Measurements from ENCODE around the gene SNRPB2. TPM values are rescaled to one million over a fixed set of nuclear protein-coding genes. Genes with fewer than 3 reads are reported as not detected.

Gene SNRPB2
- total RNA-seq, 2 experiments from 2014 or later = 109 to 110 TPM

DNA sequence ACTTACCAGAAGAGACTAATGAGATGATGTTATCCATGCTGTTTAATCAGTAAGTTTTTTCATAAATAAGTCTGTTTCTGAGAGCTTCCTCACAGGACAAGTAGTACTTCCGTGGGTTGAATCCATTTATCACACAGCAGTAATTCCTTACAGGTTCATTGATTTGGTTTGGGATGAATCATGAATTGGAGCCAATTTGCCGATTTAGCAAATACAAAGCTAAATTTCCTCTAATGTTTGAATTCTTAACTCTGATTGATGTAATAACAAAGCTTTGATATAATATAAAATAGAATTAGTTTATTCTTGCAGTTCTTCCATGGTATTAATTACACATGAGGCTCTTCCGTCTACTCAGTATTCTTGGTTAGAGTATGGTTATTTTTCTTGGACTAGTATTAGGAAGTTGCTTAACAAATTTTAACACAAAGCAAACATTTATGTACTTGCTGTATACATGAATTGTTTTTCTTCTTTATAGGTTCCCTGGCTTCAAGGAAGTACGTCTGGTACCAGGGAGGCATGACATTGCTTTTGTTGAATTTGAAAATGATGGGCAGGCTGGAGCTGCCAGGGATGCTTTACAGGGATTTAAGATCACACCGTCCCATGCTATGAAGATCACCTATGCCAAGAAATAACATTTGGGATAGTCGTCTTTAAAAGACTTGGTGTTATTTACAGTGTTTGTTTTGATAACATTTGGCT is 10.7 kb downstream of the SNRPB2 start:
- DNase-seq = no peak
- peaks cover 5% of the 10 kb centered on the region for H3K4me1 Mint-ChIP-seq (ENCODE audit: low read depth)
- peaks cover 34% of the 10 kb centered on the region for H3K36me3 Mint-ChIP-seq
- no peaks in the 10 kb centered on the region for H3K9me3 Mint-ChIP-seq
- intact Hi-C loops (cut with micrococcal nuclease) = no loop called here
- peaks cover 3% of the 10 kb centered on the region for H3K27me3 Mint-ChIP-seq
- ChIA-PET POLR2A (no interaction called here), CTCF (no interaction called here)
- no peak overlapping the region for H3K27ac Mint-ChIP-seq
- no peak overlapping the region for H3K4me3 Mint-ChIP-seq

DNA sequence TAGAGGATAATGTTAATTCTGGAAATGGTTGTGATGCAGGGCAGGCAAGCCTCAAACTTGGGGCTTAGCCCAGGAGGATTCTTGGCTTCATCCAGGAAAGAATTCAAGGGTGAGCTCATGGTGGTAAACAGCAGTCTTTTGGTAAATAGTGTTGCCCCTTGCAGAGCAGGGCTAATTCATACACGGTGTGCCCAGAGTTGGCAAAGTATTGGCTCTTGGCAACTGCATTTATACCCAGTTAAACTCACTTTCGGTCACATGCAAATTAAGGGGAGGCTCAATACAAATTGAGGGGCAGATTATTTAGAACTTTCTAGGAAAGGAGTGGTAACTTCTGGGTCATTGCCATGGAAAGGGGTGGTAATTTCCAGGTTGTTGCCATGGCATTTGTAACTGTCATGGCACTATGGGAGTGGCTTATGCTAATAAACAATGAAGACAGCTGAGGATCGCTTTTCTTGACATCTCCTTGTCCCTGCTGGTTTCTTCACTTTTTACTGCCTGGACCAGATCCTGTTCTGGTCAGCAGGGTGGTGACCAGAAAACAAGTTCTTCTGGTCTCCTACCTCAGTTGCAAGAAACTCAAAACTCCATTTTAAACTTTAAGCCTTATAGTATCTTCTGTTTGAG is 14.5 kb downstream of the SNRPB2 start:
- H3K36me3 Mint-ChIP-seq = peaks cover 19% of the 10 kb centered on the region
- CTCF ChIA-PET = no interaction called here
- intact Hi-C loops (cut with micrococcal nuclease) = no loop called here

DNA sequence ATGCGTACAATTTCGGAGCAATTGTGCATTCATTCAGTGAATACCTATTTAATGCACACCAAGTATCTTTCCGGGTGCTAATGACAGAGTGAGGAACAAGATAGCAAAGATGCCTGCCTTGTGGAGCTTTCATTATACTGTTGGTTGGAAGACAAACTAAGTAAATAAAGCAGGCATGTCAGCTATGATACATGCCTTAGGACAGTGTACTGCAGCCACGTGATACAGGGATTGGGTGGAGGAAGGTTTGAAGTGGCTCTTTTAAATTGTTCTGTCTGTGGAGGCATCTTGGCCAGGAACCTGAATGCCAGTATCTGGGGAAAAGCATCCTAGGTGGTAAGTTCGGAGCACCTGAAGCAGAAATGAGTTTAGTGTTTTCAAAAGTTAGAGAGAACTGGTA is 15.4 kb downstream of the SNRPB2 start:
- ChIA-PET CTCF (no interaction called here), POLR2A (no interaction called here)

More for the DNA sequence above, 14.5 kb downstream of the SNRPB2 start:
- POLR2A ChIA-PET = no interaction called here
- DNase-seq = no peak
- Mint-ChIP-seq H3K27me3 (peaks cover 5% of the 10 kb centered on the region), H3K4me3 (no peak overlapping the region), H3K9me3 (no peaks in the 10 kb centered on the region), H3K27ac (no peak overlapping the region), H3K4me1 (ENCODE audit: low read depth) (no peaks in the 10 kb centered on the region)

DNA sequence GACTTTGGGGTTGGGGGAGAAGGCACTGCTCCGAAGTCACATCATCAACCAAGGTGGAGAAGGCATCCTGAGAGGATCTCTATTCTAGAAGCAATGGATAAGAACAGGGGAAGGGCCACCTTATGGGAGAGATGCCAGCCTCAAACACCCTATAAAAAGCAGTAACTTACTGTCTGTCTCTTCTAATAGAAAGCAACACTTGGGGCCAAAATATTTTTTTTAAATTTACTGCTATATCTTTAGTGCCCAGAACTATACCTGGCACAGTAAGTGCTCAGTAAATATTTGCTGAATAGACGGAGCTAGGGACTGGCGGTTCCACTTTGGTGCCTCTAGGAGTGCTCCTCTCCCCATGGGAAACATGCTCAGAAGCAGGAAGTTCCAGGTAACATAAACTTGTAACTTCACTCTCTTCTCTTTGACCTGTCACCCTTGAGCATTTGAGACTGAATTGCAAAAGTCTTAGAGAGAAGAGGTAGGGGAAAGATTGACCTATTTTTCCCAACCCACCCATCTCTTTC is 17.5 kb downstream of the SNRPB2 start:
- Mint-ChIP-seq H3K4me3 (no peak overlapping the region), H3K4me1 (ENCODE audit: low read depth) (no peaks in the 10 kb centered on the region), H3K36me3 (peaks cover 2% of the 10 kb centered on the region), H3K9me3 (no peaks in the 10 kb centered on the region), H3K27me3 (peaks cover 5% of the 10 kb centered on the region), H3K27ac (no peak overlapping the region)
- ChIA-PET POLR2A (no interaction called here), CTCF (interaction anchor here (1.6 kb wide), 1 partner anchor 12 kb away, joined by 5 read pairs; no protein-coding TSS in a partner anchor)
- intact Hi-C loops (cut with micrococcal nuclease) = no loop called here
- no peak for DNase-seq

More for the DNA sequence above, 15.4 kb downstream of the SNRPB2 start:
- intact Hi-C loops (cut with micrococcal nuclease) = no loop called here
- no peaks in the 10 kb centered on the region for H3K4me1 Mint-ChIP-seq (ENCODE audit: low read depth)
- no peak overlapping the region for H3K4me3 Mint-ChIP-seq
- DNase-seq = no peak
- no peaks in the 10 kb centered on the region for H3K9me3 Mint-ChIP-seq
- peaks cover 13% of the 10 kb centered on the region for H3K36me3 Mint-ChIP-seq
- H3K27ac Mint-ChIP-seq = no peak overlapping the region
- H3K27me3 Mint-ChIP-seq = peaks cover 5% of the 10 kb centered on the region

DNA sequence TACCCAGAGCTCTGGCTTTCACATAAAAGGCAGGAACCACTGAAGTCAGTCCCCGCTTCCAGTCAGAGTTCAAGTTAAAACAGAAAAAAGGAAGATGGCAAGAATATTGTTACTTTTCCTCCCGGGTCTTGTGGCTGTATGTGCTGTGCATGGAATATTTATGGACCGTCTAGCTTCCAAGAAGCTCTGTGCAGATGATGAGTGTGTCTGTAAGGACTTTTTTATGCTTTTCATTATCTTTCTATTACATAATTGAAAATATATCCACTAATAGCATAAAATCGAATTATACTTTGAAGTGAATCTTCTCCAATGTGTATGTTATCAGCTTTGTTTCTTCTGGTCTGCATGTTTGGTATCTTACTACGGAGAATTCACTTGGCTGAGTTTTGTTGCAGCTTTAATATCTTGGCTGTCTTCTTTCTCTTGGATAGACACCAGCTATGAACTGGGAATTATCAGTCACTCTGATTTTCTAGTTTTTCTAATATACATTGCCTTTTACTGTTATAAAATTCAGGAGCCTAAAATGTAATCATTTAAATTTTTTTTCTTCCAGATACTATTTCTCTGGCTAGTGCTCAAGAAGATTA is 18.6 kb downstream of the SNRPB2 start, which contains the start of gene OTOR:
OTOR (plus strand) TSS at position 51 of the 593 bp plus-strand sequence; CDS start at position 95, 44 bp downstream.
- ChIA-PET POLR2A (no interaction called here), CTCF (interaction anchor here (1.6 kb wide), 1 partner anchor 11 kb away, joined by 5 read pairs; no protein-coding TSS in a partner anchor)
- Mint-ChIP-seq H3K4me3 (no peak within 1 kb of the TSS), H3K36me3 (no peaks in the 10 kb centered on the region), H3K9me3 (no peaks in the 10 kb centered on the region), H3K27me3 (peaks cover 5% of the 10 kb centered on the region), H3K27ac (no peak within 1 kb of the TSS), H3K4me1 (ENCODE audit: low read depth) (no peaks in the 10 kb centered on the region)
- DNase-seq = no peak
- intact Hi-C loops (cut with micrococcal nuclease) = no loop called here

DNA sequence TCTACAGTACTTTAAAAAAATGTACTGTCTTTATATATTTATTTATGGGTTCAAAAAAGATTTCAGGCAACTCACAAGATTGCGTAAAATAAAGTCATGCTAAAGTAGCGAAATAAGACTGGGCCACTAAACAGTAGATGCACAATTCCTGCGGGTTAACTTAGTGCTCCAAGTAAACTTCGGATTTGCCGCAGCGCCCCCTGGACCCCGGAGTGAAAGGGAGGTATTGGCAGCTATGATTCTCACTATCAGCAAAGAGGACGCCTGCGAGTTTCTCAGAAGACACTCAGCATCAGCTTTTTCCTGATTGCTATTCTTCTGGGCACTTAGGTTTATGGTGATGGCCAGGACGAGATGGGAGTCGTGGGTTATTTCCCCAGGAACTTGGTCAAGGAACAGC is 19.7 kb downstream of the SNRPB2 start:
- peaks cover 5% of the 10 kb centered on the region for H3K27me3 Mint-ChIP-seq
- CTCF ChIA-PET = interaction anchor here (0.6 to 4.1 kb wide), 3 partner anchors 12 to 274 kb away, joined by 3 to 23 read pairs (median 3); no protein-coding TSS in a partner anchor

DNA sequence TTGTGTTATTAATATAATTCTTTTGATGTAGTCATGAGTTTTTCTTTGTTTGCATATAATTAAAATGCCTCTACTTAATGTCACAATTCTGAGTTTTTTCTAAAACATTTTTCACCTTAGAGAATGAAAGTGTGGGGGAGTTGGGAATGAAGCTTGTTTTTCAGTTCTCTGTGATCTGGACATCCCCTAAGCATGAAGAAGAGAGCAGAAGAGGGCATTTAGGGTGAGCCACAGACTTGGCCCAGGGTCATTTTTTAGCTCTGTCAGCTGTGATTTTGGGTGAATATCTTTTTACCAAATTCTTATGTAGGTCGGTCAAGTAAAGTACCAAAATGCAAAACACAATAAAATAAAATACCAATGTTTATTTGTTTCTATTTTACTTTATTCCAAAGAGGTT is 22.3 kb downstream of the SNRPB2 start:
- ChIA-PET CTCF (interaction anchor here (4.1 kb wide), 1 partner anchor 10 kb away, joined by 23 read pairs; no protein-coding TSS in a partner anchor), POLR2A (interaction anchor here (0.6 kb wide), 1 partner anchor 69 kb away, joined by 3 read pairs; no protein-coding TSS in a partner anchor)
- Mint-ChIP-seq H3K4me3 (no peak overlapping the region), H3K9me3 (no peaks in the 10 kb centered on the region), H3K36me3 (no peaks in the 10 kb centered on the region), H3K27ac (no peak overlapping the region), H3K4me1 (ENCODE audit: low read depth) (no peaks in the 10 kb centered on the region), H3K27me3 (no peaks in the 10 kb centered on the region)
- no peak for DNase-seq
- intact Hi-C loops (cut with micrococcal nuclease) = no loop called here

More for the DNA sequence above, 19.7 kb downstream of the SNRPB2 start:
- Mint-ChIP-seq H3K4me1 (ENCODE audit: low read depth) (no peaks in the 10 kb centered on the region), H3K27ac (no peak overlapping the region), H3K36me3 (no peaks in the 10 kb centered on the region), H3K9me3 (no peaks in the 10 kb centered on the region), H3K4me3 (no peak overlapping the region)
- POLR2A ChIA-PET = no interaction called here
- DNase-seq = no peak
- intact Hi-C loops (cut with micrococcal nuclease) = no loop called here

DNA sequence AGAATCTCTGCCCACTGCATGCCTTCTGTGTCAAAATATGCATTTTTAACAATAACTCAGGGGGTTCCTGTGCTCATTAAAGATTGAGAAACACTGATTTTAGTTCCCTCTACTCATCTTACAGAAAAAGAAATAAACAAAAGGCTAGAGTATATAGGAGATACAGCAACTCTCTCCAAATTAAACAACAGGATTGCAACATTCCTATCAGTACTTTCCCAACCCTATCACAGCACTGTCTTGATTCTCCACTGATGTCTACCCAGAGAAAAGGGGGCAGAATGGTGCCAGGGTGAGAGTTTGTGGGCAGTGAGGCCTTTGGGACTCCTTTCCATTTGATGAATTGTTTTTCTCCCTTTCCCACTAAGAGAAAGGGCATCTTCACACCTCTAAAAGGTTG is 23.1 kb downstream of the SNRPB2 start:
- no peaks in the 10 kb centered on the region for H3K4me1 Mint-ChIP-seq (ENCODE audit: low read depth)
- no peaks in the 10 kb centered on the region for H3K27me3 Mint-ChIP-seq
- no peak for DNase-seq
- H3K36me3 Mint-ChIP-seq = no peaks in the 10 kb centered on the region
- no peak overlapping the region for H3K4me3 Mint-ChIP-seq
- POLR2A ChIA-PET = no interaction called here
- no peak overlapping the region for H3K27ac Mint-ChIP-seq
- CTCF ChIA-PET = interaction anchor here (4.1 kb wide), 1 partner anchor 9 kb away, joined by 23 read pairs; no protein-coding TSS in a partner anchor
- intact Hi-C loops (cut with micrococcal nuclease) = no loop called here
- no peaks in the 10 kb centered on the region for H3K9me3 Mint-ChIP-seq

DNA sequence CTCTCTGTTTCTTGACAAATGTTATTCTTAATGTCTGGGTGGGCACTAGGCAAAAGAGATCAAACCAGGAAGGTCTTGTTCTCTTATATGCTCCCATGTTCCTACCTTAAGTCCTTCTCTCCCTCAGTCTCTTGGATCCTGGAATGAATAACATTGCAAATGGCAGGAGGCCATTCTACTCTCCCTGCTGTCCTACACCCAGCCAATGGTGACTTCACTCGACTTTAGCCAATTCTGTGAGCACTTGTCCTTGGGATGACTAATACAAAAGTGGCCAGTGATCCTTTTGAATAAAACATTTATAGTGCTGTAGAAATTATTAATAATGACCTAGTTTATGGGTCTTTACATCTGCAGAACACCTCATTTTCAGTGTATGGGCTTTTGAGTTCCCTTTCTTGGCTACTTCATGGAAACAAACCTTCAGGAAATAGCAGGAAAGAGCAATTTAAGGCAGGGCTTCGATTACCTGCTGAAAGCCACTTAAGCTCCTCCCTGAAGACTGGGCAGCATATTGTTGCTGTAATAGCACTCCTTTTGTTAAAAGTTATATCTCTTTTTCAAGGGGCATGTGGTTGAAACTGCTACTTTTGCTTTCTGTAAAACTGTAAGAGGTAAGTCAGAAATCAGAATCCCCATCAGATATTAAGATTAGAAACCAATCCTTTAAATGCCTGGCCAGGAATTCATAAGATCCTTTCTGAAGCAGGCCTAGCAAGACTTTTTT is 28.8 kb downstream of the SNRPB2 start:
- no peak overlapping the region for H3K27ac Mint-ChIP-seq
- intact Hi-C loops (cut with micrococcal nuclease) = no loop called here
- H3K4me3 Mint-ChIP-seq = no peak overlapping the region
- H3K36me3 Mint-ChIP-seq = no peaks in the 10 kb centered on the region
- POLR2A ChIA-PET = no interaction called here
- no peak for DNase-seq
- peaks cover 4% of the 10 kb centered on the region for H3K4me1 Mint-ChIP-seq (ENCODE audit: low read depth)
- H3K9me3 Mint-ChIP-seq = no peaks in the 10 kb centered on the region
- peaks cover 4% of the 10 kb centered on the region for H3K27me3 Mint-ChIP-seq
- CTCF ChIA-PET = interaction anchor here (0.5 to 1.6 kb wide), 2 partner anchors 10 to 271 kb away, joined by 3 to 5 read pairs; partner anchors contain the start of gene OTOR

DNA sequence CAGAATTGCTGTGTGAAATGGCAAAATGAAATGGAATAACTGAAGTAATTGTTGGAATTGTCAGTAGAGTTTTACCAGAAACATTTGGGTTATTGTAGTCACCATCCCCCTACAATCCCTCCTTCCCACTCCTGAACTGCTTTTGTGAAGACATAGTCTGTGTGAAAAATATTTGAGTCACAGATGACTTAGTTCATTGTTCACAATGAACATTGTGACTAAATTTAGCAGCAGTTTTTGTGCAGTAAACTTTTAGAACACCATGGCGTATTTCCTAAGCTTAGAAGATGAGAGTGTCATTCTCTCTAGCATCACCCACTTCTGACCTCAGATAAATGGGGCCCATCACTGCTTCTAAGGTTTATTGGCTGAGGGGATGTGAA is 29.3 kb downstream of the SNRPB2 start:
- H3K4me3 Mint-ChIP-seq = no peak overlapping the region
- CTCF ChIA-PET = interaction anchor here (0.5 to 1.6 kb wide), 3 partner anchors 11 to 272 kb away, joined by 3 to 5 read pairs (median 3); partner anchors contain the start of gene OTOR

DNA sequence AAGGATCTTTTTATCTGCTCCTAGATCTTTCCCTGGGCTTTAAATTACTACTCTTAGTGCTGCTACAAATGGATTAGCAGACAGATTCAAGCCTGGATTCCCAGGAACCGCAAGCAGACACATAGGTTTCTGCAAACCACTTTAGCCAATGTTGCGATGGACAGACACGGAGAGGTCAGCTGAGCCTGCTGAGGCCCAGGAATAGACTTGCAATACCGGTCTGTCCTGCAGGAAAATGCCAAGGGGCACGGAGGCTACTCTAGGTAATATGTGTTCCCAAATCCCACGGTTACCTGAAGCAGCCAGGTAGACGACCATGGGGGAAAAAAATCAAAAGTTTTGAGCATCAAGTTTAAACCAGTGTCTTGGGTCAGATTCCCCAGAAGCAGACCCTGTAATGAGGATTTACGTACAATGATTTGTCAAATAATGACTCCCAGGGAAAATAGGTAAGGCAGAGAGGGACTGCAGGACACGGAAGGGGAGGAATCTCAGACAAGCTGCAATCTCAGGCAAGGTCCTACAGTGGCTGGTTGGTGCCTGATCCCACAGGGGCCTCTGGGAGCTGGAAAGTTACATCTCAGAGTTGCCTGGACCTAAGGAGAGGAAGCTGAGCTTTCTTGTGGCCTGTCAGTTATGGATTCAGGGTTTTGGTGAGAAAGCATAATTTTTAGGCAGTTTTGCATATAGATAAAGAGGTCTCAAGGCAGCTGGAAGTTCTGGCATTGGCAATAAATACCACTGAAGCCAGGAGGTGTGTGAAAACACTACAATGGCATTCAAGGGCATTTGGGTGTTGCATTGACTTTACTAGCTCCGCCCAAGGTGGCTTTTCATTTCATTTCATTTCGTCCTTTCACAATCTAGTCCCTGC is 30.8 kb downstream of the SNRPB2 start:
- H3K4me1 Mint-ChIP-seq (ENCODE audit: low read depth) = peaks cover 4% of the 10 kb centered on the region
- ChIA-PET POLR2A (no interaction called here), CTCF (interaction anchor here (0.6 to 3.1 kb wide), 15 partner anchors 9 to 1051 kb away, joined by 3 to 35 read pairs (median 3); no protein-coding TSS in a partner anchor)
- no peak overlapping the region for H3K27ac Mint-ChIP-seq
- intact Hi-C loops (cut with micrococcal nuclease) = loop anchor here (1.0 to 5.0 kb wide), 4 partner anchors 59 to 1053 kb away; no protein-coding TSS in a partner anchor
- no peak for DNase-seq
- peaks cover 8% of the 10 kb centered on the region for H3K27me3 Mint-ChIP-seq
- no peak overlapping the region for H3K4me3 Mint-ChIP-seq
- H3K9me3 Mint-ChIP-seq = no peaks in the 10 kb centered on the region
- no peaks in the 10 kb centered on the region for H3K36me3 Mint-ChIP-seq

More for the DNA sequence above, 29.3 kb downstream of the SNRPB2 start:
- Mint-ChIP-seq H3K9me3 (no peaks in the 10 kb centered on the region), H3K36me3 (no peaks in the 10 kb centered on the region), H3K4me1 (ENCODE audit: low read depth) (peaks cover 4% of the 10 kb centered on the region), H3K27ac (no peak overlapping the region), H3K27me3 (peaks cover 4% of the 10 kb centered on the region)
- intact Hi-C loops (cut with micrococcal nuclease) = no loop called here
- DNase-seq = no peak
- POLR2A ChIA-PET = no interaction called here

Measured in activated CD4-positive, alpha-beta memory T cell treated with anti-CD3 and anti-CD28 coated beads for 36 hours (primary cell).